ENCODE data around the gene OSGEP. TPM values are rescaled to one million over a fixed set of nuclear protein-coding genes. Genes with fewer than 3 reads are reported as not detected.
A peak's percentile ranks its signal among the peaks of the same experiment; 100 is the strongest.

OSGEP gene
- total and polyA plus RNA-seq, 2 of the 13 experiments (the other 11 are each of a cell fraction or from before 2014, with no cell fraction given) = 39.7 to 41.1 TPM

- TF ChIP-seq ZNF142 (CRISPR knock-in tag; IDR thresholded peaks at IDR 0.05) (peak; percentile 99), ZNF34 (CRISPR knock-in tag; IDR thresholded peaks at IDR 0.05; ENCODE audit: borderline replicate concordance) (peak; percentile 94), GABPA (IDR thresholded peaks at IDR 0.05; ENCODE audit: low read depth, low read length) (peak; percentile 41), GABPA (CRISPR knock-in tag; IDR thresholded peaks at IDR 0.05; ENCODE audit: low read depth) (peak; percentile 79), CEBPB (IDR thresholded peaks at IDR 0.05; ENCODE audit: borderline replicate concordance, low read depth, low read length) (no peak), HNRNPLL (IDR thresholded peaks at IDR 0.05; ENCODE audit: low read depth, low read length, poor library complexity, severe bottlenecking) (peak; percentile 92), EP300 (IDR thresholded peaks at IDR 0.05; ENCODE audit: low read depth in 2 of 2, low read length in 2 of 2) (0 out of 4 replicates have a peak, but pooled peaks of 1 of the 2 experiments have one; percentile 3), EP300 (CRISPR knock-in tag; IDR thresholded peaks at IDR 0.05; ENCODE audit: borderline replicate concordance) (no peak), GMEB1 (CRISPR knock-in tag; IDR thresholded peaks at IDR 0.05; ENCODE audit: borderline replicate concordance) (peak; percentile 3; the same call in 1 of the 2 replicates), ARID5B (CRISPR knock-in tag; IDR thresholded peaks at IDR 0.05) (peak; percentile 62; the same call in 1 of the 2 replicates), SRSF4 (IDR thresholded peaks at IDR 0.05; ENCODE audit: low read depth, low read length, poor library complexity, severe bottlenecking) (no peak), ZNF275 (CRISPR knock-in tag; IDR thresholded peaks at IDR 0.05; ENCODE audit: borderline replicate concordance) (peak; percentile 82; the same call in 1 of the 2 replicates), BCL6 (CRISPR knock-in tag; IDR thresholded peaks at IDR 0.05) (peak; percentile 58), XRCC5 (optimal IDR thresholded peaks at IDR 0.05; ENCODE audit: low read length) (peak; percentile 79), ZNF672 (CRISPR knock-in tag; IDR thresholded peaks at IDR 0.05) (no peak)
These were observed 41.5 kb downstream of the OSGEP start, which contains the start of gene TEP1 (continued) for GRCh38 chr14:20412876-20413743.
